CD8-positive, alpha-beta memory T cell (primary cell): Measurements from ENCODE around the gene MIPOL1. TPM values are rescaled to one million over a fixed set of nuclear protein-coding genes. Genes with fewer than 3 reads are reported as not detected.

Source experiments
- CTCF ChIA-PET: fragments of 350-600 bp; sonication (Branson Sonifier 250); formaldehyde crosslinking; loops from one replicate; lab custom pipeline; 2021; ENCODE audit warnings: antibody characterized with exemption; lab: Charles Lee
- POLR2A ChIA-PET: fragments of 350-600 bp; sonication (Branson Sonifier 250); formaldehyde crosslinking; loops from one replicate; lab custom pipeline; 2021; ENCODE audit warnings: antibody characterized with exemption; lab: Charles Lee
- DNase-seq, 5 donors: peaks; one replicate each; pipeline versions ENCODE4 v3.0.0 to v3.0.0-alpha.2; 2020 to 2022; ENCODE audit warnings: mixed read lengths in 1 of 5
- H3K27ac ChIP-seq: one replicate; pipeline ENCODE4 v1.7.0; 2013; ENCODE audit warnings: low read depth, mild to moderate bottlenecking, low read length, moderate library complexity
- H3K27me3 ChIP-seq: 2 replicates; pipeline ENCODE4 v1.7.0; 2013; ENCODE audit warnings: low read length, mild to moderate bottlenecking; ENCODE audit not compliant: insufficient read depth, poor library complexity, severe bottlenecking
- H3K36me3 ChIP-seq: 2 replicates; pipeline ENCODE4 v1.7.0; 2013; ENCODE audit warnings: mild to moderate bottlenecking, low read length, moderate library complexity; ENCODE audit not compliant: insufficient read depth
- H3K4me1 ChIP-seq: 2 replicates; pipeline ENCODE4 v1.7.0; 2013; ENCODE audit warnings: mild to moderate bottlenecking, low read length, moderate library complexity; ENCODE audit not compliant: insufficient read depth
- H3K4me3 ChIP-seq: 2 replicates; pipeline ENCODE4 v1.7.0; 2013; ENCODE audit warnings: mild to moderate bottlenecking, low read length
- H3K9me3 ChIP-seq: 2 replicates; pipeline ENCODE4 v1.7.0; 2013; ENCODE audit warnings: mild to moderate bottlenecking, low read length
- H3K27ac Mint-ChIP-seq, 8 donors: one replicate each; pipeline ENCODE4 v1.8.0; 2020 to 2021; ENCODE audit warnings: mixed read lengths in 8 of 8, mild to moderate bottlenecking in 6 of 8, inconsistent platforms in 3 of 8, moderate library complexity in 3 of 8
- H3K27me3 Mint-ChIP-seq, 2 donors: one replicate each; pipeline ENCODE4 v1.8.0; 2020 to 2021; ENCODE audit warnings: mixed read lengths in 2 of 2, mild to moderate bottlenecking in 1 of 2, moderate library complexity in 1 of 2
- H3K36me3 Mint-ChIP-seq, 3 donors: one replicate each; pipeline ENCODE4 v1.8.0; 2020 to 2021; ENCODE audit warnings: mixed read lengths in 3 of 3, inconsistent platforms in 1 of 3, mild to moderate bottlenecking in 1 of 3
- H3K4me1 Mint-ChIP-seq, 3 donors: one replicate each; pipeline ENCODE4 v1.8.0; 2020 to 2021; ENCODE audit warnings: mixed read lengths in 3 of 3, inconsistent platforms in 1 of 3, mild to moderate bottlenecking in 1 of 3
- H3K4me3 Mint-ChIP-seq, 7 donors: one replicate each; pipeline ENCODE4 v1.8.0; 2020 to 2021; ENCODE audit warnings: mixed read lengths in 7 of 7, mild to moderate bottlenecking in 6 of 7, moderate library complexity in 4 of 7, inconsistent platforms in 2 of 7
- H3K9me3 Mint-ChIP-seq, 5 donors: one replicate each; pipeline ENCODE4 v1.8.0; 2020 to 2022; ENCODE audit warnings: mixed read lengths in 5 of 5, mild to moderate bottlenecking in 3 of 5, moderate library complexity in 2 of 5, inconsistent platforms in 1 of 5
- polyA plus RNA-seq: library from polyadenylated mRNA; unstranded; fragments of 300-500 nt; fragmentation: Illumina TruSeq; gene quantifications from one replicate; pipeline ENCODE4 v1.2.3, GENCODE V29; 2021
- total RNA-seq, 2 experiments: library from RNA; stranded (reverse); gene quantifications; one replicate each; pipeline ENCODE4 v1.2.3, GENCODE V29; 2021

MIPOL1 gene
- total and polyA plus RNA-seq, 3 experiments from 2014 or later, result not detected

GRCh38 chr14:37167151-37168047, 30.3 kb upstream of the MIPOL1 start:
- Mint-ChIP-seq H3K27ac (no peak overlapping the region), H3K36me3 (no peaks in the 10 kb centered on the region)
- CTCF ChIA-PET, result no interaction called here

GRCh38 chr14:37168721-37169120, 29.0 kb upstream of the MIPOL1 start:
- ChIA-PET CTCF (no interaction called here), POLR2A (no interaction called here)
- peaks cover 1 to 7% of the 10 kb centered on the region in 2 donors for H3K27me3 Mint-ChIP-seq
- no peaks in the 10 kb centered on the region for H3K36me3 Mint-ChIP-seq
- no peaks in the 10 kb centered on the region for H3K4me1 ChIP-seq
- no peaks in the 10 kb centered on the region for H3K9me3 ChIP-seq
- H3K4me1 Mint-ChIP-seq, result no peaks in the 10 kb centered on the region
- no peak overlapping the region for H3K4me3 ChIP-seq
- no peak for DNase-seq
- no peaks in the 10 kb centered on the region for H3K36me3 ChIP-seq
- H3K4me3 Mint-ChIP-seq, result no peak overlapping the region
- H3K9me3 Mint-ChIP-seq, result peaks cover 0 to 10% (median 3%) of the 10 kb centered on the region in 5 donors
- H3K27ac ChIP-seq, result peak overlapping the region; percentile 6
- no peak overlapping the region for H3K27ac Mint-ChIP-seq
- H3K27me3 ChIP-seq, result no peaks in the 10 kb centered on the region

More at GRCh38 chr14:37167151-37168047, 30.3 kb upstream of the MIPOL1 start:
- POLR2A ChIA-PET, result no interaction called here
- Mint-ChIP-seq H3K27me3 (peaks cover 1 to 7% of the 10 kb centered on the region in 2 donors), H3K4me3 (no peak overlapping the region), H3K4me1 (no peaks in the 10 kb centered on the region), H3K9me3 (peaks cover 0 to 11% (median 3%) of the 10 kb centered on the region in 5 donors)
- Histone ChIP-seq H3K27ac (no peak overlapping the region), H3K9me3 (no peaks in the 10 kb centered on the region), H3K36me3 (no peaks in the 10 kb centered on the region), H3K27me3 (no peaks in the 10 kb centered on the region), H3K4me3 (no peak overlapping the region), H3K4me1 (no peaks in the 10 kb centered on the region)
- DNase-seq, result no peak

- Histone ChIP-seq H3K4me1 (no peaks in the 10 kb centered on the region), H3K27ac (peak overlapping the region; percentile 2), H3K4me3 (no peak overlapping the region), H3K27me3 (no peaks in the 10 kb centered on the region), H3K36me3 (no peaks in the 10 kb centered on the region), H3K9me3 (no peaks in the 10 kb centered on the region)
- DNase-seq, result no peak
- POLR2A ChIA-PET, result no interaction called here
- Mint-ChIP-seq H3K27me3 (peaks cover 1 to 7% of the 10 kb centered on the region in 2 donors), H3K9me3 (peaks cover 0 to 10% (median 3%) of the 10 kb centered on the region in 5 donors), H3K36me3 (no peaks in the 10 kb centered on the region), H3K27ac (no peak overlapping the region), H3K4me1 (no peaks in the 10 kb centered on the region), H3K4me3 (no peak overlapping the region)
- CTCF ChIA-PET, result no interaction called here
Observed at GRCh38 chr14:37170237-37170636, 27.5 kb upstream of the MIPOL1 start.

- H3K9me3 ChIP-seq, result no peaks in the 10 kb centered on the region
- Mint-ChIP-seq H3K4me3 (no peak overlapping the region), H3K27me3 (peaks cover 1 to 7% of the 10 kb centered on the region in 2 donors), H3K4me1 (no peaks in the 10 kb centered on the region), H3K9me3 (peaks cover 0 to 10% (median 3%) of the 10 kb centered on the region in 5 donors), H3K36me3 (no peaks in the 10 kb centered on the region), H3K27ac (no peak overlapping the region)
- ChIA-PET CTCF (no interaction called here), POLR2A (no interaction called here)
- no peak overlapping the region for H3K27ac ChIP-seq
- H3K27me3 ChIP-seq, result no peaks in the 10 kb centered on the region
- no peaks in the 10 kb centered on the region for H3K4me1 ChIP-seq
- DNase-seq, result no peak
- no peak overlapping the region for H3K4me3 ChIP-seq
- H3K36me3 ChIP-seq, result no peaks in the 10 kb centered on the region
Observed at GRCh38 chr14:37170993-37171392, 26.7 kb upstream of the MIPOL1 start.

- no peak for DNase-seq
- POLR2A ChIA-PET, result no interaction called here
- CTCF ChIA-PET, result no interaction called here
- Mint-ChIP-seq H3K9me3 (peaks cover 0 to 10% (median 3%) of the 10 kb centered on the region in 5 donors), H3K27ac (no peak overlapping the region), H3K4me3 (no peak overlapping the region), H3K36me3 (no peaks in the 10 kb centered on the region), H3K4me1 (no peaks in the 10 kb centered on the region), H3K27me3 (peaks cover 1 to 7% of the 10 kb centered on the region in 2 donors)
- Histone ChIP-seq H3K9me3 (no peaks in the 10 kb centered on the region), H3K4me1 (no peaks in the 10 kb centered on the region), H3K4me3 (no peak overlapping the region), H3K27me3 (no peaks in the 10 kb centered on the region), H3K27ac (peak overlapping the region; percentile 70), H3K36me3 (no peaks in the 10 kb centered on the region)
Observed at GRCh38 chr14:37171678-37172023, 26.1 kb upstream of the MIPOL1 start.

GRCh38 chr14:37172024-37172869, 25.5 kb upstream of the MIPOL1 start, which contains the start of gene SLC25A21:
TSS of gene SLC25A21 (minus strand) at chr14:37172606.
- Histone ChIP-seq H3K9me3 (no peaks in the 10 kb centered on the region), H3K27ac (peak within 1 kb of the TSS; percentile 70), H3K4me3 (no peak within 1 kb of the TSS), H3K4me1 (no peaks in the 10 kb centered on the region), H3K27me3 (no peaks in the 10 kb centered on the region), H3K36me3 (no peaks in the 10 kb centered on the region)
- H3K27me3 Mint-ChIP-seq, result peaks cover 1 to 7% of the 10 kb centered on the region in 2 donors
- H3K36me3 Mint-ChIP-seq, result no peaks in the 10 kb centered on the region
- ChIA-PET POLR2A (no interaction called here), CTCF (no interaction called here)
- no peak within 1 kb of the TSS for H3K4me3 Mint-ChIP-seq
- H3K9me3 Mint-ChIP-seq, result peaks cover 0 to 12% (median 3%) of the 10 kb centered on the region in 5 donors
- no peak within 1 kb of the TSS for H3K27ac Mint-ChIP-seq
- no peaks in the 10 kb centered on the region for H3K4me1 Mint-ChIP-seq
- DNase-seq, result no peak

GRCh38 chr14:37172936-37173614, 24.7 kb upstream of the MIPOL1 start:
- ChIA-PET POLR2A (no interaction called here), CTCF (no interaction called here)
- Mint-ChIP-seq H3K9me3 (peaks cover 0 to 18% (median 5%) of the 10 kb centered on the region in 5 donors), H3K27me3 (peaks cover 1 to 7% of the 10 kb centered on the region in 2 donors), H3K36me3 (no peaks in the 10 kb centered on the region), H3K27ac (no peak overlapping the region), H3K4me1 (no peaks in the 10 kb centered on the region), H3K4me3 (no peak overlapping the region)
- no peaks in the 10 kb centered on the region for H3K36me3 ChIP-seq
- no peaks in the 10 kb centered on the region for H3K4me1 ChIP-seq
- DNase-seq, result no peak
- no peak overlapping the region for H3K4me3 ChIP-seq
- no peaks in the 10 kb centered on the region for H3K9me3 ChIP-seq
- H3K27me3 ChIP-seq, result no peaks in the 10 kb centered on the region
- peak overlapping the region; percentile 70 for H3K27ac ChIP-seq
